Measurements from ENCODE around the gene GOLGA8S.
"Not testable (repeated sequence)": the region's sequence is repeated elsewhere in the genome, so short reads cannot be mapped to it uniquely, and the experiment has no call there.

DNA sequence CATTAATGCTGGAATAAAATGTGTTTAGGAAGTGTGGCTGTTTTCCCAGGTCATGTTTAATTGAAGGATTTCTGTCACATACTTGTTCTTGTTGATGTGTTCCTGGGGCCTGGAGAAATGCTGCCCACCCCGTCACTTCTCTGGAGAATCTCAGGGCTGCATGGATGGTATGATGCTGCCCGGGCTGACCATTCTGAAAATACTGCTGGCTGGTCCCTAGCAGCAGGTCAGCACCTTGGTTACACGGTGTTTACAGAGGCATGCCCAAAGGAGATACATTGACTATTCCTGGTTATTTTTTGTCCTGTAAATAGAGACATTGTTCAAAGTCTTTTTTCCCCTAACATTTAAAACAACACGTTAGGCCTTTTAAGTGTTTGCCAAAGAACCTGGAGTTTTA lies 26.2 kb downstream of the GOLGA8S start:
- TF ChIP-seq POLR2A (IDR thresholded peaks at IDR 0.05) = not testable (repeated sequence)
- TF ChIP-seq, protein P1, sequence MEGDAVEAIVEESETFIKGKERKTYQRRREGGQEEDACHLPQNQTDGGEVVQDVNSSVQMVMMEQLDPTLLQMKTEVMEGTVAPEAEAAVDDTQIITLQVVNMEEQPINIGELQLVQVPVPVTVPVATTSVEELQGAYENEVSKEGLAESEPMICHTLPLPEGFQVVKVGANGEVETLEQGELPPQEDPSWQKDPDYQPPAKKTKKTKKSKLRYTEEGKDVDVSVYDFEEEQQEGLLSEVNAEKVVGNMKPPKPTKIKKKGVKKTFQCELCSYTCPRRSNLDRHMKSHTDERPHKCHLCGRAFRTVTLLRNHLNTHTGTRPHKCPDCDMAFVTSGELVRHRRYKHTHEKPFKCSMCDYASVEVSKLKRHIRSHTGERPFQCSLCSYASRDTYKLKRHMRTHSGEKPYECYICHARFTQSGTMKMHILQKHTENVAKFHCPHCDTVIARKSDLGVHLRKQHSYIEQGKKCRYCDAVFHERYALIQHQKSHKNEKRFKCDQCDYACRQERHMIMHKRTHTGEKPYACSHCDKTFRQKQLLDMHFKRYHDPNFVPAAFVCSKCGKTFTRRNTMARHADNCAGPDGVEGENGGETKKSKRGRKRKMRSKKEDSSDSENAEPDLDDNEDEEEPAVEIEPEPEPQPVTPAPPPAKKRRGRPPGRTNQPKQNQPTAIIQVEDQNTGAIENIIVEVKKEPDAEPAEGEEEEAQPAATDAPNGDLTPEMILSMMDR (IDR thresholded peaks at IDR 0.05) = not testable (repeated sequence)

All from tibial nerve (tissue), 3 donors.